Ascending aorta (tissue), 2 donors: ENCODE measurements around the gene EMX2. TPM values are rescaled to one million over a fixed set of nuclear protein-coding genes. Genes with fewer than 3 reads are reported as not detected.
A peak's percentile ranks its signal among the peaks of the same experiment; 100 is the strongest.

ENCODE experiments used
- DNase-seq, 2 donors: peaks; one replicate each; pipeline ENCODE4 v3.0.0-alpha.2; 2019; ENCODE audit warnings: low spot score in 2 of 2
- H3K27ac ChIP-seq, 2 donors: fragments of 200-600 bp; sonication (generic); one replicate each; pipeline ENCODE4 v1.5.1; 2016 to 2017; ENCODE audit warnings: mild to moderate bottlenecking in 1 of 2
- H3K27me3 ChIP-seq: fragments of 200-600 bp; sonication (generic); one replicate; pipeline ENCODE4 v1.5.1; 2017
- H3K36me3 ChIP-seq, 2 donors: fragments of 200-600 bp; sonication (generic); one replicate each; pipeline ENCODE4 v1.5.1; 2016
- H3K4me1 ChIP-seq, 2 donors: fragments of 200-600 bp; sonication (generic); one replicate each; pipeline ENCODE4 v1.5.1; 2016 to 2017; ENCODE audit warnings: mild to moderate bottlenecking in 1 of 2
- H3K4me3 ChIP-seq, 2 donors: fragments of 200-600 bp; sonication (generic); one replicate each; pipeline ENCODE4 v1.5.1; 2016 to 2017; ENCODE audit warnings: mild to moderate bottlenecking in 1 of 2
- H3K9me3 ChIP-seq, 2 donors: fragments of 200-600 bp; sonication (generic); one replicate each; pipeline ENCODE4 v1.5.1; 2016
- intact Hi-C: fragments of 100-400 bp; cut with DNase I; formaldehyde crosslinking; loops from one replicate; pipeline ENCODE4 v1.15.1; 2023
- total RNA-seq: library from RNA; depleted of rRNA; stranded (reverse); fragments of >200 nt; gene quantifications from one replicate; pipeline ENCODE4 v1.1.0, GENCODE V29; 2016
- TF ChIP-seq, protein P1 (sequence below), 3 experiments: fragments of 200-600 bp in 2 of 3; fragments of 450-650 bp in 1 of 3; sonication (generic) in 2 of 3; IDR thresholded peaks; one replicate each; pipeline ENCODE4 v1.5.1; 2016 to 2019; ENCODE audit warnings: antibody characterized with exemption in 3 of 3, mild to moderate bottlenecking in 1 of 3, moderate library complexity in 1 of 3

Gene EMX2
- total RNA-seq, 1 donor from 2014 or later, result not detected

DNA sequence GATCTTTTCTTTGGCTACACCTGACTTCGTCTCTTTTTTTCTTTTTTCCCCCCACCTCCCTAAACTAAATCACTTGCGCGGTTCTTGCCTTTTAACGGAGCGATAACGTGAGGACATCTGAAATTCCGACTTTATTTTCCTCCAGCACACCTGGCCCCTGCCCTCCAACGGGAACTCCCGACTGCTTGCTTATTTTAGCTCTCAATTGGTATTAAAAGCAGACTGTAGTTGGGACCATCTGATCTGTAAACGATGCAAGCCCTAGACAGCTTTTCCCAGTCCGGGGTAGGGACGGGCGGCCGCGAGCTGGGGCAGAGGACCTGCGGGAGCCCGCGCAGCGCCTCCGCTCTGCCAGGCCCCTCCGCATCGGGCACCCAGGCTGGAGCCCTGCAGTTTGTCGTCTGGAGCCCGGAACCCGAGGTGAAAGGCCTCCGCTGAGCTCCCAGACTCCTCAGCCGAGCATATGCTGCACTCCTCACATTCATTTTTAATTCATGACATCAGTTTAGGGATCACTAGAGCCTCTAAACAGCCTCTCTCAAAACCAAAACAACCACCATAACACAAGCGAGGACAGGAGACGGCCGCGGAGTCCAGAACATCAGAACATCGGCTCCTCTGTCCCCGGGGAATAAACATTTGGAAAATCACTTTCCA lies 10.0 kb upstream of the EMX2 start:
- peak in 1 of 2 donors; percentile 24 for DNase-seq
- Histone ChIP-seq H3K27ac (no peak overlapping the region), H3K36me3 (no peaks in the 10 kb centered on the region), H3K4me1 (peaks cover 11 to 15% of the 10 kb centered on the region in 2 donors), H3K9me3 (no peaks in the 10 kb centered on the region), H3K4me3 (no peak overlapping the region), H3K27me3 (peaks cover 32% of the 10 kb centered on the region)
- TF ChIP-seq, protein P1, sequence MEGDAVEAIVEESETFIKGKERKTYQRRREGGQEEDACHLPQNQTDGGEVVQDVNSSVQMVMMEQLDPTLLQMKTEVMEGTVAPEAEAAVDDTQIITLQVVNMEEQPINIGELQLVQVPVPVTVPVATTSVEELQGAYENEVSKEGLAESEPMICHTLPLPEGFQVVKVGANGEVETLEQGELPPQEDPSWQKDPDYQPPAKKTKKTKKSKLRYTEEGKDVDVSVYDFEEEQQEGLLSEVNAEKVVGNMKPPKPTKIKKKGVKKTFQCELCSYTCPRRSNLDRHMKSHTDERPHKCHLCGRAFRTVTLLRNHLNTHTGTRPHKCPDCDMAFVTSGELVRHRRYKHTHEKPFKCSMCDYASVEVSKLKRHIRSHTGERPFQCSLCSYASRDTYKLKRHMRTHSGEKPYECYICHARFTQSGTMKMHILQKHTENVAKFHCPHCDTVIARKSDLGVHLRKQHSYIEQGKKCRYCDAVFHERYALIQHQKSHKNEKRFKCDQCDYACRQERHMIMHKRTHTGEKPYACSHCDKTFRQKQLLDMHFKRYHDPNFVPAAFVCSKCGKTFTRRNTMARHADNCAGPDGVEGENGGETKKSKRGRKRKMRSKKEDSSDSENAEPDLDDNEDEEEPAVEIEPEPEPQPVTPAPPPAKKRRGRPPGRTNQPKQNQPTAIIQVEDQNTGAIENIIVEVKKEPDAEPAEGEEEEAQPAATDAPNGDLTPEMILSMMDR (IDR thresholded peaks at IDR 0.05), result no peak
- intact Hi-C loops, result no loop called here

GRCh38 chr10:117533507-117534281 lies 8.9 kb upstream of the EMX2 start:
- no peaks in the 10 kb centered on the region for H3K36me3 ChIP-seq
- no peak overlapping the region for H3K27ac ChIP-seq
- DNase-seq, result peak in 1 of 2 donors; percentile 55
- H3K4me1 ChIP-seq, result peaks cover 11 to 15% of the 10 kb centered on the region in 2 donors
- peak overlapping the region in 1 of 2 donors; percentile 50 for H3K4me3 ChIP-seq
- no peaks in the 10 kb centered on the region for H3K9me3 ChIP-seq
- H3K27me3 ChIP-seq, result peaks cover 32% of the 10 kb centered on the region
- TF ChIP-seq, protein P1 (IDR thresholded peaks at IDR 0.05), result no peak
- intact Hi-C loops, result no loop called here

GRCh38 chr10:117534321-117535297 lies 7.9 kb upstream of the EMX2 start:
- intact Hi-C loops, result no loop called here
- H3K4me3 ChIP-seq, result peak overlapping the region; percentile 39 to 50
- TF ChIP-seq, protein P1 (IDR thresholded peaks at IDR 0.05), result no peak
- no peaks in the 10 kb centered on the region for H3K36me3 ChIP-seq
- H3K9me3 ChIP-seq, result no peaks in the 10 kb centered on the region
- peaks cover 32% of the 10 kb centered on the region for H3K27me3 ChIP-seq
- H3K4me1 ChIP-seq, result peaks cover 11 to 15% of the 10 kb centered on the region in 2 donors
- H3K27ac ChIP-seq, result no peak overlapping the region
- DNase-seq, result peak in 1 of 2 donors; percentile 58

- H3K9me3 ChIP-seq, result no peaks in the 10 kb centered on the region
- intact Hi-C loops, result no loop called here
- peaks cover 32% of the 10 kb centered on the region for H3K27me3 ChIP-seq
- peaks cover 11 to 15% of the 10 kb centered on the region in 2 donors for H3K4me1 ChIP-seq
- no peak overlapping the region for H3K27ac ChIP-seq
- TF ChIP-seq, protein P1 (IDR thresholded peaks at IDR 0.05), result no peak
- peak in 1 of 2 donors; percentile 59 for DNase-seq
- peak overlapping the region; percentile 39 to 50 for H3K4me3 ChIP-seq
- no peaks in the 10 kb centered on the region for H3K36me3 ChIP-seq
Measured at GRCh38 chr10:117535298-117536071, 7.1 kb upstream of the EMX2 start.
